Left lung (tissue), 10 donors: ENCODE data around the gene NELFA. TPM values are rescaled to one million over a fixed set of nuclear protein-coding genes. Genes with fewer than 3 reads are reported as not detected.
A peak's percentile ranks its signal among the peaks of the same experiment; 100 is the strongest.

Experiments
- ATAC-seq: fragments of 200-7000 bp; cut with Tn5 transposase; one replicate; pipeline ENCODE4 v1.9.1; 2020; ENCODE audit warnings: moderate library complexity
- DNase-seq, 4 donors: peaks; one replicate each; pipeline ENCODE4 v3.0.0-alpha.2; 2013 to 2020
- H3K27ac ChIP-seq, 2 donors: fragments of 200-600 bp; sonication (generic) in 1 of 2; one replicate each; pipeline versions ENCODE4 v1.5.0 to v1.8.0; 2020 to 2021
- H3K27me3 ChIP-seq, 2 donors: fragments of 200-600 bp; sonication (generic) in 1 of 2; one replicate each; pipeline versions ENCODE4 v1.5.0 to v1.8.0; 2020 to 2021
- H3K36me3 ChIP-seq, 2 donors: fragments of 200-600 bp; sonication (generic) in 1 of 2; one replicate each; pipeline versions ENCODE4 v1.5.0 to v1.8.0; 2020 to 2021
- H3K4me1 ChIP-seq, 2 donors: fragments of 200-600 bp; one replicate each; pipeline ENCODE4 v1.8.0; 2021
- H3K4me3 ChIP-seq, 2 donors: fragments of 200-600 bp; sonication (generic) in 1 of 2; one replicate each; pipeline versions ENCODE4 v1.5.0 to v1.8.0; 2020 to 2021; ENCODE audit warnings: mild to moderate bottlenecking in 1 of 2
- H3K9me3 ChIP-seq, 2 donors: fragments of 200-600 bp; sonication (generic) in 1 of 2; one replicate each; pipeline versions ENCODE4 v1.5.0 to v1.8.0; 2020 to 2021
- CTCF ChIP-seq, 2 donors: fragments of 200-600 bp; sonication (generic) in 1 of 2; IDR thresholded peaks; one replicate each; pipeline versions ENCODE4 v1.5.0 to v1.8.0; 2021; ENCODE audit warnings: antibody characterized with exemption in 2 of 2
- intact Hi-C, 2 donors: fragments of 100-400 bp; cut with DNase I; formaldehyde crosslinking; loops; one replicate each; pipeline versions ENCODE4 v1.11.2 to v1.14.2; 2022
- polyA plus RNA-seq, 6 donors: library from polyadenylated mRNA; unstranded; fragments of 120-200 nt; gene quantifications; one replicate each; pipeline ENCODE4 v1.2.1, GENCODE V29; 2013; ENCODE audit not compliant: insufficient read length in 6 of 6
- total RNA-seq, 2 donors: library from RNA; stranded (reverse); fragmentation: NEBNext Ultra II Directional; extraction: Animal tissue kit (Norgen Biotek cat#: 25700); gene quantifications; one replicate each; pipeline ENCODE4 v1.2.1, GENCODE V29; 2021
- donor health status: DM: no; HTN: yes; CAD: no.
- donor health status: DM: no; HTN: no; CAD: no.

NELFA gene
- total and polyA plus RNA-seq, 8 donors: 22.5 to 36.4 (median 30.7) TPM

- DNase-seq (no peak), ATAC-seq (peak; percentile 65)
- no peaks in the 10 kb centered on the region for H3K9me3 ChIP-seq
- H3K4me3 ChIP-seq: no peak overlapping the region
- no peaks in the 10 kb centered on the region for H3K4me1 ChIP-seq
- no peaks in the 10 kb centered on the region for H3K27me3 ChIP-seq
- no peak overlapping the region for H3K27ac ChIP-seq
- intact Hi-C loops: no loop called here
- peaks cover 0 to 39% of the 10 kb centered on the region in 2 donors for H3K36me3 ChIP-seq
- TF ChIP-seq CTCF (IDR thresholded peaks at IDR 0.05): no peak
Observed at GRCh38 chr4:1948892-1949436, 59.8 kb downstream of the NELFA start.

DNA sequence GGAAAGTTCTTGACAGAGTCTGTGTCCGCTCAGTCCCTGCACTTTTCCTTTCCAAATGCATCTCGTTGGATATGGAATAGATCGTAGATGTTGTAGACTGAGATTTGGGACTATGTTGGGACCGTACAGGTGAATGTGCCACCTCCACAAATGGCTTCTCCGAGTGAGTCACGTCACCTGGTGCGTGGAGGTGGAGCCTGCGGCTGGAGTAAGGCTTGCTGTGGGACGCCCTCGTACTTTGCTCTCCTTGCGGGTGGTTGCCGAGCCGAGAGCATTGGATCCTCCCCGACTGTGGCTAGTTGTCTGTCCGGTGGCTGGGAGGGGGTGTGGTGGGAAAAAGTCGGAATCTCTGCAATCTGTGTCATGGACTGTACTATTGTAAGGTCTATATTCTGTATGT is 60.5 kb downstream of the NELFA start:
- Histone ChIP-seq H3K4me3 (no peak overlapping the region), H3K4me1 (no peaks in the 10 kb centered on the region), H3K36me3 (peaks cover 0 to 39% of the 10 kb centered on the region in 2 donors), H3K27ac (no peak overlapping the region), H3K9me3 (no peaks in the 10 kb centered on the region), H3K27me3 (no peaks in the 10 kb centered on the region)
- no peak for TF ChIP-seq CTCF (IDR thresholded peaks at IDR 0.05)
- intact Hi-C loops: no loop called here
- DNase-seq (no peak), ATAC-seq (no peak)

- no peaks in the 10 kb centered on the region for H3K27me3 ChIP-seq
- H3K36me3 ChIP-seq: peaks cover 0 to 36% of the 10 kb centered on the region in 2 donors
- ATAC-seq (no peak), DNase-seq (no peak)
- intact Hi-C loops: no loop called here
- no peak overlapping the region for H3K27ac ChIP-seq
- H3K4me1 ChIP-seq: no peaks in the 10 kb centered on the region
- H3K9me3 ChIP-seq: no peaks in the 10 kb centered on the region
- H3K4me3 ChIP-seq: no peak overlapping the region
- TF ChIP-seq CTCF (IDR thresholded peaks at IDR 0.05): no peak
Observed at GRCh38 chr4:1945912-1946311, 62.9 kb downstream of the NELFA start.

DNA sequence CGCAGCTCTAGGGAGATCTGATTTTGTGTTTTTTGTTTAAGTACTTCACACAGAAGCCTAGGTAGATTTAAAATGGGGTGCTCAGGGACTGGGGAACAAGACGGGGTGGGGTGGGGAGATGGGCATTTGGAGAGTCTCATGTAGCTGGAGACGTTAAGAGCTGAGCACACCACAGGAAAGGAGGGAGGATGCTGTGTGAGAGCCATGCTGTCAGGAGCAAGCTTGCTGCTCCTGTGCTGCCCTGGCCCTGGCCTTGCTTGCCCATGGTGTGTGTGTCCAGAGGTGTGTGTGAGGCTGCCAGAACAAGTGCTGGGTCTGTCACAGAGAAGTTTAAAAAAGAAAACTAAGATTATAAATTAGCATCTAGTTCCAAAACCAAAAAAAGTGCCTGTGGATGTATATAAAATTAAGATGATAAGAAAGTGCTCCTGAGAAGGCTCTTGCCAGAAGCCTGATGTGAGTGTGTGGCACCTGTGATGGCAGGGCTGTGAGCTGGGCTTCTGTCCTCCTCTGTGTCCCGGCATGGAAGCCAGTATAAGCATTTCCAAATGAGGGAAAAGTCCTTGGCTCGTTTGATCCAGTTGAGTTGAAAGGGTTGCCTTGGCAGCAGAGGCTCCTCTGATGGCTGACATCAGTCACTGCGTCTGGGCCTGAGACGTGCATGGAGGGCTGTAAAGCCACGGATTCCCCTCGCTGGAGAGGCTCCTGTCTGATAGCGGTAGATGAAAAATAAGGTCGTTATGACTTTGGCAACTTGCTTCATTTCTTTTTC is 63.5 kb downstream of the NELFA start:
- ATAC-seq: no peak
- intact Hi-C loops: no loop called here
- H3K27me3 ChIP-seq: no peaks in the 10 kb centered on the region
- no peaks in the 10 kb centered on the region for H3K9me3 ChIP-seq
- H3K4me3 ChIP-seq: no peak overlapping the region
- H3K4me1 ChIP-seq: no peaks in the 10 kb centered on the region
- H3K27ac ChIP-seq: no peak overlapping the region
- H3K36me3 ChIP-seq: peaks cover 0 to 40% of the 10 kb centered on the region in 2 donors
- no peak for DNase-seq
- no peak for TF ChIP-seq CTCF (IDR thresholded peaks at IDR 0.05)

DNA sequence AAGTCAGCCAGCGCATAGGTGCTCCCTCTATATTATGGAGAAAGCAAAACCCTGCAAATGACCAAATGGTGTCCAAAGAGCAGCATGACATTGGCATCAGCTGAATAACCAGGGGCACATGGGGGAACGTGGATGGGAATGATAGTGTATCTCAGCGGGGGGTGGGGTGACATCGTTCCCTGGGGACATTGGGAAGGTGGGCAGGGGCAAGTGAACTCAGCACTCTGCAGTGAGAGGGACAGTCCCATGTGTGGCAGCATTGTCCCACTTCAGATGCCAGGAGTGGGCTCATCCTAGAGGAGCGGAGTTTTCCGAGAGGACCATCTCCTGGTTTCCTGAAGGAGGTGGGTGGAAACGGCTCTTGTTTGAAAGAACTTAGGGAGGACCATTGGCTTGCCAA is 64.8 kb downstream of the NELFA start:
- Histone ChIP-seq H3K4me1 (no peaks in the 10 kb centered on the region), H3K27ac (no peak overlapping the region), H3K27me3 (no peaks in the 10 kb centered on the region), H3K4me3 (no peak overlapping the region), H3K9me3 (no peaks in the 10 kb centered on the region), H3K36me3 (peaks cover 0 to 54% of the 10 kb centered on the region in 2 donors)
- TF ChIP-seq CTCF (IDR thresholded peaks at IDR 0.05): no peak
- intact Hi-C loops: no loop called here
- DNase-seq (no peak), ATAC-seq (no peak)
